Measurements from ENCODE around the gene RPUSD1.

DNA sequence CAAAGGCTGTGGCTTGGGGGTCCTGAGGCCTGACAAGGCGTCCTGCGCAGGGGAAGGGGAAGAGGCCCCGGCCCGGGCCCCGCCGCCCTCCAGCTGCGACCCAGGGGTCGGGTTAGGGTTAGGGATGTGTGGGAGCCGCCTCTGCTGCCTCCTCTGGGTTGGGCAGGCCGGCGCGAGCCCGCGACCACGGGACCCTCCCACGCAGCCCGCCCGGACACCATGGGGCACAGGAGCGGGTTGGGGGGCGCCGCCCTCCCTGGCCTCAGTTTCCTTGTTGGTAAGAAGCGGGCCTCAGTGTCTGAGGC is 47.8 kb downstream of the RPUSD1 start:
- TF ChIP-seq, protein P1, sequence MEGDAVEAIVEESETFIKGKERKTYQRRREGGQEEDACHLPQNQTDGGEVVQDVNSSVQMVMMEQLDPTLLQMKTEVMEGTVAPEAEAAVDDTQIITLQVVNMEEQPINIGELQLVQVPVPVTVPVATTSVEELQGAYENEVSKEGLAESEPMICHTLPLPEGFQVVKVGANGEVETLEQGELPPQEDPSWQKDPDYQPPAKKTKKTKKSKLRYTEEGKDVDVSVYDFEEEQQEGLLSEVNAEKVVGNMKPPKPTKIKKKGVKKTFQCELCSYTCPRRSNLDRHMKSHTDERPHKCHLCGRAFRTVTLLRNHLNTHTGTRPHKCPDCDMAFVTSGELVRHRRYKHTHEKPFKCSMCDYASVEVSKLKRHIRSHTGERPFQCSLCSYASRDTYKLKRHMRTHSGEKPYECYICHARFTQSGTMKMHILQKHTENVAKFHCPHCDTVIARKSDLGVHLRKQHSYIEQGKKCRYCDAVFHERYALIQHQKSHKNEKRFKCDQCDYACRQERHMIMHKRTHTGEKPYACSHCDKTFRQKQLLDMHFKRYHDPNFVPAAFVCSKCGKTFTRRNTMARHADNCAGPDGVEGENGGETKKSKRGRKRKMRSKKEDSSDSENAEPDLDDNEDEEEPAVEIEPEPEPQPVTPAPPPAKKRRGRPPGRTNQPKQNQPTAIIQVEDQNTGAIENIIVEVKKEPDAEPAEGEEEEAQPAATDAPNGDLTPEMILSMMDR (CRISPR knock-in tag; IDR thresholded peaks at IDR 0.05): no peak
- TF ChIP-seq, protein P2, sequence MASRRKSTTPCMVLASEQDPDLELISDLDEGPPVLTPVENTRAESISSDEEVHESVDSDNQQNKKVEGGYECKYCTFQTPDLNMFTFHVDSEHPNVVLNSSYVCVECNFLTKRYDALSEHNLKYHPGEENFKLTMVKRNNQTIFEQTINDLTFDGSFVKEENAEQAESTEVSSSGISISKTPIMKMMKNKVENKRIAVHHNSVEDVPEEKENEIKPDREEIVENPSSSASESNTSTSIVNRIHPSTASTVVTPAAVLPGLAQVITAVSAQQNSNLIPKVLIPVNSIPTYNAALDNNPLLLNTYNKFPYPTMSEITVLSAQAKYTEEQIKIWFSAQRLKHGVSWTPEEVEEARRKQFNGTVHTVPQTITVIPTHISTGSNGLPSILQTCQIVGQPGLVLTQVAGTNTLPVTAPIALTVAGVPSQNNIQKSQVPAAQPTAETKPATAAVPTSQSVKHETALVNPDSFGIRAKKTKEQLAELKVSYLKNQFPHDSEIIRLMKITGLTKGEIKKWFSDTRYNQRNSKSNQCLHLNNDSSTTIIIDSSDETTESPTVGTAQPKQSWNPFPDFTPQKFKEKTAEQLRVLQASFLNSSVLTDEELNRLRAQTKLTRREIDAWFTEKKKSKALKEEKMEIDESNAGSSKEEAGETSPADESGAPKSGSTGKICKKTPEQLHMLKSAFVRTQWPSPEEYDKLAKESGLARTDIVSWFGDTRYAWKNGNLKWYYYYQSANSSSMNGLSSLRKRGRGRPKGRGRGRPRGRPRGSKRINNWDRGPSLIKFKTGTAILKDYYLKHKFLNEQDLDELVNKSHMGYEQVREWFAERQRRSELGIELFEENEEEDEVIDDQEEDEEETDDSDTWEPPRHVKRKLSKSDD (CRISPR knock-in tag; IDR thresholded peaks at IDR 0.05; ENCODE audit: low read depth): no peak
